K562 (cell line): Measurements from ENCODE around the gene SIGLEC7. TPM values are rescaled to one million over a fixed set of nuclear protein-coding genes. Genes with fewer than 3 reads are reported as not detected.

Source experiments
- ATAC-seq: fragments of 200-7000 bp; cut with Tn5 transposase; 3 replicates; pipeline ENCODE4 v1.9.1; 2020; ENCODE audit warnings: moderate library complexity
- BruUV-seq: library from RNA; stranded (reverse); fragments of 400-500 nt; replicated peaks from 2 replicates; lab custom pipeline; 2021; lab: Mats Ljungman, UMichigan
- CTCF ChIA-PET: fragments of 300-600 bp; formaldehyde crosslinking; extraction: SDS; loops from one replicate; lab custom pipeline; 2021; ENCODE audit warnings: low intra/inter-chr PET ratio; lab: Yijun Ruan, JAX
- POLR2A ChIA-PET: fragments of 300-600, 350-650 bp; sonication (Branson Sonifier 250); formaldehyde crosslinking; extraction: SDS; loops from one replicate; lab custom pipeline; 2021; ENCODE audit warnings: antibody characterized with exemption, inconsistent platforms; lab: Yijun Ruan, JAX
- DNase-seq, 4 experiments: peaks; one replicate each; pipeline versions ENCODE4 v3.0.0 to v3.0.0-alpha.2; 2011 to 2018; ENCODE audit warnings: low spot score in 3 of 4, mixed read lengths in 3 of 4; ENCODE audit errors: extremely low read depth in 1 of 4
- FAIRE-seq: peaks from 2 replicates; lab custom pipeline; 2011; peaks lifted over from hg19 to GRCh38; lab: Jason Lieb, UNC
- H2AFZ ChIP-seq: 2 replicates; pipeline ENCODE4 v1.6.0; 2011; ENCODE audit warnings: low read depth, low read length, control low read depth, inconsistent platforms
- H3K27ac ChIP-seq: fragments of 200-600 bp; 3 replicates; pipeline ENCODE4 v1.8.0; 2011; ENCODE audit warnings: low read depth, mild to moderate bottlenecking, control low read depth, inconsistent platforms, low read length, moderate library complexity, mixed read lengths; ENCODE audit errors: extremely low read depth
- H3K27me3 ChIP-seq, 2 experiments: fragments of 300-600 bp in 1 of 2; 2 replicates in 1 of 2; 3 replicates in 1 of 2; pipeline versions ENCODE4 v1.6.0 to v1.8.0; 2011; ENCODE audit warnings: inconsistent platforms in 2 of 2, low read length in 2 of 2, mild to moderate bottlenecking in 1 of 2, mixed read lengths in 1 of 2, moderate library complexity in 1 of 2; ENCODE audit not compliant: control insufficient read depth in 2 of 2, insufficient read depth in 2 of 2
- H3K36me3 ChIP-seq: fragments of 300-600 bp; 3 replicates; pipeline ENCODE4 v1.8.0; 2011; ENCODE audit warnings: mild to moderate bottlenecking, low read length, inconsistent platforms; ENCODE audit not compliant: control insufficient read depth, insufficient read depth
- H3K4me1 ChIP-seq, 2 experiments: fragments of 200-600 bp in 1 of 2; replicated peaks in 1 of 2; 2 replicates in 1 of 2; 3 replicates in 1 of 2; pipeline versions ENCODE4 v1.5.1 to v1.8.0; 2011; ENCODE audit warnings: inconsistent platforms in 2 of 2, low read length in 2 of 2, mild to moderate bottlenecking in 1 of 2, mixed read lengths in 1 of 2, moderate library complexity in 1 of 2; ENCODE audit not compliant: control insufficient read depth in 2 of 2, insufficient read depth in 2 of 2
- H3K4me2 ChIP-seq: 2 replicates; pipeline ENCODE4 v1.6.1; 2011; ENCODE audit warnings: low read length, control low read depth, inconsistent platforms, mixed read lengths; ENCODE audit not compliant: insufficient read depth
- H3K4me3 ChIP-seq: fragments of 200-600 bp; sonication (generic), shearing (Covaris generic); 2 replicates; pipeline ENCODE4 v1.5.1; 2016; ENCODE audit warnings: control low read depth, inconsistent platforms
- H3K79me2 ChIP-seq: fragments of 200-600 bp; 3 replicates; pipeline ENCODE4 v1.8.0; 2011; ENCODE audit warnings: low read length, inconsistent platforms; ENCODE audit not compliant: control insufficient read depth, insufficient read depth
- H3K9ac ChIP-seq, 2 experiments: 2 replicates each; pipeline versions ENCODE4 v1.6.0 to v1.6.1; 2011; ENCODE audit warnings: low read depth in 2 of 2, low read length in 2 of 2, control low read depth in 1 of 2, inconsistent platforms in 1 of 2, mild to moderate bottlenecking in 1 of 2, mixed read lengths in 1 of 2; ENCODE audit not compliant: insufficient read depth in 1 of 2
- H3K9me1 ChIP-seq: one replicate; pipeline ENCODE4 v1.6.0; 2011; ENCODE audit warnings: inconsistent platforms, mild to moderate bottlenecking, low read length, moderate library complexity; ENCODE audit not compliant: control insufficient read depth, insufficient read depth
- H3K9me3 ChIP-seq: replicated peaks from 2 replicates; pipeline ENCODE4 v1.5.1; 2011; ENCODE audit warnings: low read depth, low read length, inconsistent platforms; ENCODE audit not compliant: control insufficient read depth, insufficient read depth
- H4K20me1 ChIP-seq: replicated peaks from 2 replicates; pipeline ENCODE4 v1.6.1; 2011; ENCODE audit warnings: low read length, inconsistent platforms, mixed read lengths; ENCODE audit not compliant: control insufficient read depth, insufficient read depth
- CHD1 ChIP-seq: fragments of 200-600 bp; sonication (generic); IDR thresholded peaks from one replicate; pipeline ENCODE4 v1.6.1; 2012; ENCODE audit warnings: mild to moderate bottlenecking, moderate library complexity, low read length, inconsistent platforms
- FOXP4 ChIP-seq: sonication (generic); formaldehyde crosslinking; IDR thresholded peaks from 2 replicates; pipeline ENCODE4 v1.8.0; 2022; ENCODE audit warnings: mild to moderate bottlenecking, missing genetic modification reagents, borderline replicate concordance
- WGBS: fragments of 100-300 bp; shearing (Covaris generic); methylation state at CpG from one replicate; pipeline ENCODE4 v1.1.6; 2016; ENCODE audit warnings: low coverage, mixed read lengths; ENCODE audit not compliant: insufficient coverage; ENCODE audit errors: missing lambda C conversion rate; 5-methylcytosine and 5-hydroxymethylcytosine counted together
- in situ Hi-C: fragments of 300-500 bp; cut with MboI; formaldehyde crosslinking; loops from 4 replicates; pipeline ENCODE4 v1.15.0; 2018; ENCODE audit warnings: inconsistent platforms, mixed read lengths
- intact Hi-C: fragments of 100-400 bp; cut with micrococcal nuclease; formaldehyde crosslinking; loops from 2 replicates; pipeline ENCODE4 v1.14.2; 2022
- polyA plus RNA-seq, 8 experiments: library from polyadenylated mRNA; depleted of rRNA in 4 of 8; stranded (reverse) in 5 of 8; unstranded in 3 of 8; fragments of >200 nt; fragmentation: Nextera tagmentation in 2 of 8; fragmentation: Illumina TruSeq in 1 of 8; extraction: Ambion mirVana in 2 of 8; extraction: Trizol in 1 of 8; gene quantifications; 2 replicates each; pipeline versions ENCODE4 v1.2.1 to v1.2.3, GENCODE V29; 2011 to 2014; ENCODE audit warnings: inconsistent platforms in 1 of 8, missing spikeins in 1 of 8
- total RNA-seq, 7 experiments: library from RNA; depleted of rRNA in 6 of 7; stranded (reverse); fragments of >200 nt in 6 of 7; fragmentation: Illumina TruSeq in 2 of 7; extraction: Trizol in 2 of 7; gene quantifications; 2 replicates each; pipeline versions ENCODE4 v1.2.1 to v1.2.3, GENCODE V29; 2011 to 2021; ENCODE audit warnings: low replicate concordance in 1 of 7
- TF ChIP-seq, protein P1 (sequence below): IDR thresholded peaks from 3 replicates; pipeline ENCODE4 v1.6.1; 2011; ENCODE audit warnings: borderline replicate concordance, mild to moderate bottlenecking; ENCODE audit not compliant: insufficient read length, insufficient read depth

SIGLEC7 gene
- total and polyA plus RNA-seq, 9 of the 15 experiments (the other 6 are each of a cell fraction or from before 2014, with no cell fraction given): 0.10 to 0.12 TPM; not detected in 7

GRCh38 chr19:51093101-51093500 lies 49.0 kb upstream of the SIGLEC7 start:
- Histone ChIP-seq H3K4me1 (no peaks in the 10 kb centered on the region; a peak in 1 of 5 replicates), H3K9ac (no peak overlapping the region), H3K79me2 (no peaks in the 10 kb centered on the region), H3K9me1 (peaks cover 9% of the 10 kb centered on the region), H2AFZ (no peak overlapping the region), H3K9me3 (no peaks in the 10 kb centered on the region), H3K4me3 (no peak overlapping the region), H3K27ac (no peak overlapping the region), H3K4me2 (no peak overlapping the region), H4K20me1 (peaks cover 13% of the 10 kb centered on the region), H3K27me3 (peaks cover 10 to 29% of the 10 kb centered on the region in 2 experiments; a peak in 3 of 5 replicates), H3K36me3 (peaks cover 5% of the 10 kb centered on the region; the same call in 1 of the 3 replicates)
- intact Hi-C loops (loop anchor here (5.0 kb wide), 1 partner anchor 386 kb away; no protein-coding TSS in a partner anchor), in situ Hi-C loops (loop anchor here (5.0 to 10.0 kb wide), 3 partner anchors 71 to 388 kb away; no protein-coding TSS in a partner anchor)
- CTCF ChIA-PET: interaction anchor here (0.6 to 4.9 kb wide), 3 partner anchors 72 to 168 kb away, joined by 4 to 35 read pairs (median 15); partner anchors contain the start of gene KLK10
- no peak for ATAC-seq
- 28% methylated on average over 8 of the region's 8 CpGs for WGBS
- TF ChIP-seq CHD1 (no peak), FOXP4 (CRISPR knock-in tag) (no peak)
- TF ChIP-seq, protein P1, sequence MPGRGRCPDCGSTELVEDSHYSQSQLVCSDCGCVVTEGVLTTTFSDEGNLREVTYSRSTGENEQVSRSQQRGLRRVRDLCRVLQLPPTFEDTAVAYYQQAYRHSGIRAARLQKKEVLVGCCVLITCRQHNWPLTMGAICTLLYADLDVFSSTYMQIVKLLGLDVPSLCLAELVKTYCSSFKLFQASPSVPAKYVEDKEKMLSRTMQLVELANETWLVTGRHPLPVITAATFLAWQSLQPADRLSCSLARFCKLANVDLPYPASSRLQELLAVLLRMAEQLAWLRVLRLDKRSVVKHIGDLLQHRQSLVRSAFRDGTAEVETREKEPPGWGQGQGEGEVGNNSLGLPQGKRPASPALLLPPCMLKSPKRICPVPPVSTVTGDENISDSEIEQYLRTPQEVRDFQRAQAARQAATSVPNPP: no peak
- POLR2A ChIA-PET: no interaction called here
- no peak for DNase-seq
- FAIRE-seq: no peak
- BruUV-seq: no TSS peak
